HG03135 (cell line): ENCODE results near the gene TAOK3.
"Not testable (repeated sequence)": the region's sequence is repeated elsewhere in the genome, so short reads cannot be mapped to it uniquely, and the experiment has no call there.

Experiments used
- ATAC-seq: cut with Tn5 transposase; IDR thresholded peaks from one replicate; pipeline ENCODE4 v1.9.1; 2021; ENCODE audit warnings: mild to moderate bottlenecking, moderate library complexity; ENCODE audit not compliant: unreplicated experiment

Gene TAOK3

GRCh38 chr12:118148287-118148686, 224.4 kb downstream of the TAOK3 start:
- no peak for ATAC-seq

- ATAC-seq: no peak
Observed at GRCh38 chr12:118145798-118146156, 226.9 kb downstream of the TAOK3 start.

GRCh38 chr12:118145113-118145797, 227.5 kb downstream of the TAOK3 start:
- ATAC-seq: no peak

DNA sequence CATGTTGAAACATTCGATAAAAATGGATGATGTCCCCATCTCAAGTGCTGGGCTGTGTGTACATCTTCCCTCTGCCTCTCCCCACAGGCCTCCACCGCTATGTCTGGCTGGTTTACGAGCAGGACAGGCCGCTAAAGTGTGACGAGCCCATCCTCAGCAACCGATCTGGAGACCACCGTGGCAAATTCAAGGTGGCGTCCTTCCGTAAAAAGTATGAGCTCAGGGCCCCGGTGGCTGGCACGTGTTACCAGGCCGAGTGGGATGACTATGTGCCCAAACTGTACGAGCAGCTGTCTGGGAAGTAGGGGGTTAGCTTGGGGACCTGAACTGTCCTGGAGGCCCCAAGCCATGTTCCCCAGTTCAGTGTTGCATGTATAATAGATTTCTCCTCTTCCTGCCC, 228.2 kb downstream of the TAOK3 start:
- ATAC-seq: no peak

DNA sequence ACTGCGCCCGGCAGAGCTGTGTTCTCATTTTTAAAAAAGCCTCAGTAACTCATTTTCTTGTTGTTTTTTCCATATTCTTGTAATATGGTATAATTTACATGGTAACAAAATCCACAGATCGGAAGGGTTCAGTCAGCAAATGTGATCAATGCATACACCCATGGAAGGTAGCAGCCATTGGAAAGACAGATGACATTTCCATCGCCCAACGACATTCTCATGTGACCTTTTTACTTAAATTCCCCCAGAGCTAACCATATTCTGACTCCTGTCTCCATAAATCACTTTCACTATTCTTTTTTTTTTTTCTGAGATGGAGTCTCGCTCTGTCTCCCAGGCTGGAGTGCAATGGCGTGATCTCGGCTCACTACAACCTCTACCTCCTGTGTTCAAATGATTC, 231.9 kb downstream of the TAOK3 start:
- no peak for ATAC-seq

GRCh38 chr12:118137148-118137678, 235.5 kb downstream of the TAOK3 start:
- no peak for ATAC-seq

GRCh38 chr12:118136559-118137003, 236.1 kb downstream of the TAOK3 start:
- peak; percentile 35 for ATAC-seq

DNA sequence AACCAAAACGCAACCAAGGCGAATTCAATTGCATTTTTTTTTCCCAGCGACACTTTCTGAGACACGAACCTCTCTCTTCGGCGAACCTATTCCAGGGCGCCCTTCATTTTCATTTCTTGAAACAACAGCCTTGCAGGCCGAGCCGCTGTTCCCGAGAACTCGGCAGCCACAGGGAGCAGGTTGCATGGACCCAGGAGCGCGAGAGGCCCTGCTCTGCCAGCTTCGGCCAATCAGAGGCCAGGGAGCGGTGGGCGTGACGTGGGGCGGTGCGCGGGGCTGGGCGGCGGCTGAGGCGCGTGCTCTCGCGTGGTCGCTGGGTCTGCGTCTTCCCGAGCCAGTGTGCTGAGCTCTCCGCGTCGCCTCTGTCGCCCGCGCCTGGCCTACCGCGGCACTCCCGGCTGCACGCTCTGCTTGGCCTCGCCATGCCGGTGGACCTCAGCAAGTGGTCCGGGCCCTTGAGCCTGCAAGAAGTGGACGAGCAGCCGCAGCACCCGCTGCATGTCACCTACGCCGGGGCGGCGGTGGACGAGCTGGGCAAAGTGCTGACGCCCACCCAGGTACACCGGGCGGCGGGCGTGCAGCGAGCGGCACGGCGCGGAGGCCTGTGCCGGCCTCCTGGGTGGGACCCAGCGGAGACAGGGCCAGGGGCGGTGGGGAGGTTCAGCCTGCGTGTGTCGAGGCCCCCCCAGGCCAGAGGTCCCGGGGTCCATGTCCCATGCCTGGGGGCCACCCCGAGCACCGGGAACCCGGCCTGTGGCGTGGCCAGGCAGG, 236.7 kb downstream of the TAOK3 start, which contains the start of gene PEBP1:
PEBP1 (plus strand) TSS at position 337 of the 771 bp plus-strand sequence; CDS start at position 423, 86 bp downstream.
- ATAC-seq: peak; percentile 98

DNA sequence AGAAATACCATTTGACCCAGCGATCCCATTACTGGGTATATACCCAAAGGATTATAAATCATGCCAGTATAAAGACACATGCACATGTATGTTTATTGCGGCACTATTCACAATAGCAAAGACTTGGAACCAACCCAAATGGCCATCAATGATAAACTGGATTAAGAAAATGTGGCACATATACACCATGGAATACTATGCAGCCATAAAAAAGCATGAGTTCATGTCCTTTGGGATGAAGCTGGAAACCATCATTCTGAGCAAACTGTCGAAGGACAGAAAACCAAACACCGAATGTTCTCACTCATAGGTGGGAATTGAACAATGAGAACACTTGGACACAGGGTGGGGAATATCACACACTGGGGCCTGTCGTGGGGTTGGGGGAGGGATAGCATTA, 243.3 kb downstream of the TAOK3 start:
- not testable (repeated sequence) for ATAC-seq

DNA sequence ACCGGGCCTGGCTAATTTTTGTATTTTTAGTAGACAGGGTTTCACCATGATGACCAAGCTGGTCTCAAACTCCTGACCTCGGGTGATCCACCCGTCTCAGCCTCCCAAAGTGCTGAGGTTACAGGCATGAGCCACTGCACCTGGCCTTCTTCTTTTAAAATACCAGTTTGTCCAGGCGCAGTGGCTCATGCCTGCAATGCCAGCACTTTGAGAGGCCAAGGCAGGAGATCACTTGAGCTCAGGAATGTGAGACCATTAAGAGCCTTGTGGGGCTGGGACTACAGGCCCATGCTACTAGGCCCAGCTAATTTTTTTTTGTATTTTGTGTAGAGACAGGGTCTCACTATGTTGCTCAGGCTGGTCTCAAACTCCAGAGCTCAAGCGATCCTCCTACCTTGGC, 244.8 kb downstream of the TAOK3 start:
- ATAC-seq: no peak

DNA sequence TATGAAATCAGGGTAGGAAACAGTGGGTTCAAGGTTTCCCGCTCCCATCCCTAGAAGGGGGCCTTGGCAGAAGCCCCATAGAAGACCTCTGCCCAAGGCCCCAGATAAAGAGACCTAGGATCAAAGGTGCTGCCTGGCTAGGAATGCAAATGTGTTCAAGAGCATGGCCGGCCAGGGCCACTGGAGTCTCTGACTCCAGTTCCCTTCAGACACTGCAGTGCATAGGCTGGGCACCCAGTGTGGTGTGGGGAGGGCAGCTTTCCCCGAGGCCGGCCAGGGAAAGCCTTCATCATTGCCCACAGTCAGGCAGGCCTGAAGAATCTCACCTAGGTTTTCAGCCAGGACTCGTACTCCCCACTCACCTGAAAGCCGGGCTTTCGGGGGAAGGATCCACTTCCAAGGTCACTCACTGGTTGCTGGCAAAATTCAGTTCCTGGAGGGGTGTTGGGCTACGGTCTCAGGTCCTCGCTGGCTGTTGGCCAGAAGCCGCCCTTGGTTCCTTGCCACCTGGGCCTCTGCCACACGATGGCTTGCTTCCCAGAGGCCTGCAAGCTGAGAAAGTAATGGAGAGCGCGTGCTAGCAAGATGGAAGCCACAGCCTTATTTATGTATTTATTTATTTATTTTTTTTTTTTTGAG, 246.5 kb downstream of the TAOK3 start:
- ATAC-seq: no peak

DNA sequence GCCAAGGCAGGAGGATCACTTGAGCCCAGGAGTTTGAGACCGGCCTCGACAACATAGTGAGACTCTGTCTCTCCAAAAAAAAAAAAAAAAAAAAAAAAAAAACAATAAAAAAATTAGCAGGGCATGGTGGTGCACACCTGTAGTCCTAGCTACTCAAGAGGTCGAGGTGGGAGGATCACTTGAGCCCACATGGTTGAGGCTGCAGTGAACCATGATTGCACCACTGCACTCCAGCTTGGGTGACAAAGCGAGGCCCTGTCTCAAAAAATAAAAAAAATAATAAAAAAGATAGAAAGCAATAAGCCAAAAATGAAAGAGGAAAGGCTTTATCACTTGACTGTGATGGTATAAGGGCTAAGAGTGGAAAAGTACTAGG, 247.0 kb downstream of the TAOK3 start:
- no peak for ATAC-seq

DNA sequence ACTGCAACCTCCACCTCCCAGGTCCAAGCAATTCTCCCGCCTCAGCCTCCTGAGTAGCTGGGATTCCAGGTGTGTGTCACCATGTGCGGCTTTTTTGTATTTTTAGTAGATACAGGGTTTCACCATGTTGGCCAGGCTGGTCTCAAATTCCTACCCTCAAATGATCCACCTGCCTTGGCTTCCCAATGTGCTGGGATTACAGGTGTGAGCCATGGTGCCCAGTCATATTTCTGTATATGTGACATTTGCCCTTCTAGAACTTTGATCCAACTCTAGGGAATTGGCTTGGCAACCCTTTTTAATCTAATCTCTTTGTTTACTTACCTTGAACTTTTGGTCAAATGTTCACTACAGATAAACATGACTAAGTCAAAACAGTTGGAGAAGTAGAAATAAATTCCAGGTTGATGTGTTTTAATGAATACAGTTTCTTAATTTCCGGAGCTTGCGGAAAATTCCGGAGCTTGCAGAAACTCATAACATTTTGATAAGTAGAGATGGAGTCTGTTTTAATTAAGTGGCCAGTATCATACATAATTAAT, 248.3 kb downstream of the TAOK3 start:
- no peak for ATAC-seq

DNA sequence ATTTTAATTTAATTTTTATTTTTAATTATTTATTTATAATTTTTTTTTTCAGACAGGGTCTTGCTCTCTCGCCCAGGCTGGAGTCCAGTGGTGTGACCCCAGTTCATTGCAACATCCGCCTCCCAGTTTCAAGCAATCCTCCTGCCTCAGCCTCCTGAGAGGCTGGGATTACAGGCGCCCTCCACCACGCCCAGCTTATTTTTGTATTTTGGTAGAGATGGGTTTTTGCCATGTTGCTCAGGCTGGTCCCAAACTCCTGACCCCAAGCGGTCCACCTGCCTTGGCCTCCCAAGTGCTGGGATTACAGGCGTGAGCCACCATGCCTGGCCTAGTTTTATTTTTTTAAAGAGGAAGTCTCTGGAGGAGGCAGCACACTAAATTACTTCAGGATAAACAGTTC, 250.4 kb downstream of the TAOK3 start:
- ATAC-seq: no peak

DNA sequence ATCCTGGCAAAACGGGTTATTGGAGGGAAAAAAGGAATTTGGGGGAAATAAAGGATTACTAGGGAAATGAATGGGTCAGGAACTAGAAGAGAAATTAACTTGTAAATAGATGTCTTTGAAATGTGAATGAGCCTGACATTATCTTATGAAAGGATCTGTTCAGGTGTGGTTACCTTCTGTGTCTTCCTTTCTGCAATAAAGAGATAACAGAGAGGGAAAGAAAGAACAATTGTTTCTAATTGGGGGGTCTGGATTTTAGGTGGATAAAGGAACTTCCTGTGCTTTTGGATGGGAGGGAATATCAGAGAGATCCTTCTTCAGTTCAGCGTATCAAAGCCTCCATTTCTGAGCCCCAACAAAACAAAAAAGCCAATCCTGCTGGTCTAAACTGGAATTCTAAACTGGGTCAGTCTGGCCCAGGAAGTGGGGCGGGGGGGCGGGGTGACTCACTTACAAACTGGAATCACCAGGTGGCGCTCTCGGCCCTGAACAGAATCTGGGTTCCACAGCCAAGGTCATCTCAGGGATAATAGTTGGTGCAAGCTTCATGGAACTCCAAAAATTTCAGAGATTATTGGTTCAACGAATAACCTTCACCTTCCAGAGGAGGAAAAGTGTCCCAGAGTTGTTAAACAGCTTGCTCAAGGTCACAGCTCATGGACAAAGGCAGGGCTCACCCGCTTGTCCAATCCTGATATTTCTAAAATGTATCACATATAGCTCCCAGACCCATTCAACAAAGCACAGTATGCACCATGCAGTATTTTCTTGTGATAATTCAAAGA, 251.9 kb downstream of the TAOK3 start:
- peak; percentile 77 for ATAC-seq

DNA sequence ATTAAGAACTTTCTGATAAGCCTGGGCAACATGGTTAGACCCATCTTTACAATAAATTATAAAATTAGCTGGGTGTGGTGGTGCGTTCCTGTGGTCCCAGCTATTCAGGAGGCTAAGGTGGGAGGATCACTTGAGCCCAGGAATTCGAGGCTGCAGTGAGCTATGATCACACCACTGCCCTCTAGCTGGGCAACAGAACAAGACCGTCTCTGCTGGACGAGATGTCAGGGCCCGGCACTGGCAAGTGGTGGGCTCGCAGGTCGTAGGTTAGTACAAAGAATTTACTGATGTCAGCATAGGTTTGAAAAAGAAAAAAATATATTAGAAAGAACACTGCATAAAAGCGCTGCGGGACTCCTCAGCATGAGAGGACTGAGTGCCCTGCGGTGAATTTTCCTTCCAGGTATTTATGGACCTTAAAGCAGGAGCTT, 253.2 kb downstream of the TAOK3 start:
- ATAC-seq: no peak

DNA sequence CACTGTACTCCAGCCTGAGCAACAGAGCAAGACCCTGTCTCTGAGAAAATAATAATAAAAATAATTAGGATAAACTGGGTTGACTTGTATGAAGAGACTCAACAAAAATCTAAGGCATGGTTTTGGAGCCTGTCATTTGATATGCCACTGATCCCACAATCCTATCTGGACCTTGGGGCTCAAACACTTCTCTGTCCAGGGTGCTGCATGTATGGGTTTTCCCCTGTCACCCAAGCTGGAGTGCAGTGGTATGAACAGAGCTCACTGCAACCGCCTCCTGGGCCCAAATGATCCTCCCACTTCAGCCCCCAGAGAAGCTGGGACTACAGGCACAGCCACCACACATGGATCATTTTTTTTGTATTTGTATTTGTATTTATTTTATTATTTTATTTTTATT, 263.6 kb downstream of the TAOK3 start:
- ATAC-seq: no peak

DNA sequence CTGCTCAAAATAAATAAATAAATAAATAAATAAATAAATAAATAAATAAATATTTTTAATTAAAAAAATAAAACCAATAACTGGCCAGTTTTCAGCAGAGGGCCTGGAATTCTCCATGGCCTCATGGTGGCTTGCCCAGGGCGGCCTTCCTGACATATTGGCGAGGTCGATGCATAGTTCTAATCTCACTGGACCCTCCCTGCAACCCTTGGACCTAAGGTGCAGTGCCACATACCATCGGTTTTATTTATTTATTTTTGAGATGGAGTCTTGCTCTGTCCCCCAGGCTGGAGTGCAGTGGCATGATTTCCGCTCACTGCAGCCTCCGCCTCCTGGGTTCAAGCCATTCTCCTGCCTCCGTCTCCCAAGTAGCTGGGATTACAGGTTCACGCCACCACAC, 265.0 kb downstream of the TAOK3 start:
- no peak for ATAC-seq

- ATAC-seq: no peak
Observed at GRCh38 chr12:118107011-118107410, 265.7 kb downstream of the TAOK3 start.

- no peak for ATAC-seq
Observed at GRCh38 chr12:118103601-118104382, 268.9 kb downstream of the TAOK3 start, which contains the start of gene VSIG10. Gene VSIG10, minus strand, starts transcription at chr12:118104011. Its CDS starts 340 bp downstream, at chr12:118103671.
